ENCODE results near the gene COX19.
A peak's percentile ranks its signal among the peaks of the same experiment; 100 is the strongest.
"Not testable (repeated sequence)": the region's sequence is repeated elsewhere in the genome, so short reads cannot be mapped to it uniquely, and the experiment has no call there.

Gene COX19

GRCh38 chr7:932651-932975 lies 42.7 kb downstream of the COX19 start:
- H3K27me3 ChIP-seq (ENCODE audit: control insufficient read depth in 2 of 2, insufficient read depth in 2 of 2, low read length in 2 of 2) = no peaks in the 10 kb centered on the region
- no peak overlapping the region for H3K27ac ChIP-seq (ENCODE audit: low read depth in 2 of 2, low read length in 2 of 2)
- peaks cover 6 to 9% of the 10 kb centered on the region in 2 donors for H3K36me3 ChIP-seq (ENCODE audit: control insufficient read depth in 2 of 2, insufficient read depth in 2 of 2, low read length in 2 of 2)
- no peak overlapping the region for H3K9ac ChIP-seq (ENCODE audit: low read depth in 1 of 2, low read length in 2 of 2)
- no peak overlapping the region for H3K4me3 ChIP-seq (ENCODE audit: low read length in 2 of 2)
- H3K4me1 ChIP-seq (ENCODE audit: control insufficient read depth in 2 of 2, insufficient read depth in 2 of 2, low read length in 2 of 2) = peaks cover under 1 to 5% of the 10 kb centered on the region in 2 donors
- H3K9me3 ChIP-seq (ENCODE audit: control insufficient read depth in 2 of 2, low read length in 2 of 2) = no peaks in the 10 kb centered on the region

GRCh38 chr7:931871-932650 lies 43.3 kb downstream of the COX19 start:
- Histone ChIP-seq H3K27me3 (ENCODE audit: control insufficient read depth in 2 of 2, insufficient read depth in 2 of 2, low read length in 2 of 2) (no peaks in the 10 kb centered on the region), H3K9me3 (ENCODE audit: control insufficient read depth in 2 of 2, low read length in 2 of 2) (no peaks in the 10 kb centered on the region), H3K36me3 (ENCODE audit: control insufficient read depth in 2 of 2, insufficient read depth in 2 of 2, low read length in 2 of 2) (peaks cover 6 to 9% of the 10 kb centered on the region in 2 donors), H3K27ac (ENCODE audit: low read depth in 2 of 2, low read length in 2 of 2) (no peak overlapping the region), H3K4me3 (ENCODE audit: low read length in 2 of 2) (no peak overlapping the region), H3K4me1 (ENCODE audit: control insufficient read depth in 2 of 2, insufficient read depth in 2 of 2, low read length in 2 of 2) (peaks cover 6 to 9% of the 10 kb centered on the region in 2 donors), H3K9ac (ENCODE audit: low read depth in 1 of 2, low read length in 2 of 2) (no peak overlapping the region)

- Histone ChIP-seq H3K27ac (ENCODE audit: low read depth in 2 of 2, low read length in 2 of 2) (no peak overlapping the region), H3K36me3 (ENCODE audit: control insufficient read depth in 2 of 2, insufficient read depth in 2 of 2, low read length in 2 of 2) (peaks cover 6 to 9% of the 10 kb centered on the region in 2 donors), H3K27me3 (ENCODE audit: control insufficient read depth in 2 of 2, insufficient read depth in 2 of 2, low read length in 2 of 2) (no peaks in the 10 kb centered on the region), H3K4me3 (ENCODE audit: low read length in 2 of 2) (no peak overlapping the region), H3K9me3 (ENCODE audit: control insufficient read depth in 2 of 2, low read length in 2 of 2) (no peaks in the 10 kb centered on the region), H3K9ac (ENCODE audit: low read depth in 1 of 2, low read length in 2 of 2) (no peak overlapping the region), H3K4me1 (ENCODE audit: control insufficient read depth in 2 of 2, insufficient read depth in 2 of 2, low read length in 2 of 2) (peaks cover 13 to 16% of the 10 kb centered on the region in 2 donors)
These were observed 44.2 kb downstream of the COX19 start for GRCh38 chr7:930975-931758.

- H3K9ac ChIP-seq (ENCODE audit: low read depth in 1 of 2, low read length in 2 of 2) = no peak overlapping the region
- H3K27me3 ChIP-seq (ENCODE audit: control insufficient read depth in 2 of 2, insufficient read depth in 2 of 2, low read length in 2 of 2) = no peaks in the 10 kb centered on the region
- H3K27ac ChIP-seq (ENCODE audit: low read depth in 2 of 2, low read length in 2 of 2) = peak overlapping the region; percentile 39 to 57
- H3K36me3 ChIP-seq (ENCODE audit: control insufficient read depth in 2 of 2, insufficient read depth in 2 of 2, low read length in 2 of 2) = peaks cover 3 to 6% of the 10 kb centered on the region in 2 donors
- no peaks in the 10 kb centered on the region for H3K9me3 ChIP-seq (ENCODE audit: control insufficient read depth in 2 of 2, low read length in 2 of 2)
- peaks cover 30 to 32% of the 10 kb centered on the region in 2 donors for H3K4me1 ChIP-seq (ENCODE audit: control insufficient read depth in 2 of 2, insufficient read depth in 2 of 2, low read length in 2 of 2)
- H3K4me3 ChIP-seq (ENCODE audit: low read length in 2 of 2) = no peak overlapping the region
These were observed 46.0 kb downstream of the COX19 start for GRCh38 chr7:929311-929711.

GRCh38 chr7:927031-927671 lies 48.2 kb downstream of the COX19 start:
- Histone ChIP-seq H3K4me1 (ENCODE audit: control insufficient read depth in 2 of 2, insufficient read depth in 2 of 2, low read length in 2 of 2) (peaks cover 46 to 48% of the 10 kb centered on the region in 2 donors), H3K9me3 (ENCODE audit: control insufficient read depth in 2 of 2, low read length in 2 of 2) (no peaks in the 10 kb centered on the region), H3K36me3 (ENCODE audit: control insufficient read depth in 2 of 2, insufficient read depth in 2 of 2, low read length in 2 of 2) (peaks cover 3% of the 10 kb centered on the region in 2 donors), H3K9ac (ENCODE audit: low read depth in 1 of 2, low read length in 2 of 2) (peak overlapping the region; percentile 48 to 82), H3K27ac (ENCODE audit: low read depth in 2 of 2, low read length in 2 of 2) (peak overlapping the region; percentile 94 to 98), H3K27me3 (ENCODE audit: control insufficient read depth in 2 of 2, insufficient read depth in 2 of 2, low read length in 2 of 2) (no peaks in the 10 kb centered on the region), H3K4me3 (ENCODE audit: low read length in 2 of 2) (peak overlapping the region in 1 of 2 donors; percentile 39)

- H3K4me1 ChIP-seq (ENCODE audit: control insufficient read depth in 2 of 2, insufficient read depth in 2 of 2, low read length in 2 of 2) = peaks cover 54 to 56% of the 10 kb centered on the region in 2 donors
- peak overlapping the region; percentile 13 to 39 for H3K4me3 ChIP-seq (ENCODE audit: low read length in 2 of 2)
- no peaks in the 10 kb centered on the region for H3K27me3 ChIP-seq (ENCODE audit: control insufficient read depth in 2 of 2, insufficient read depth in 2 of 2, low read length in 2 of 2)
- H3K9ac ChIP-seq (ENCODE audit: low read depth in 1 of 2, low read length in 2 of 2) = peak overlapping the region; percentile 52 to 82
- peaks cover 3% of the 10 kb centered on the region in 2 donors for H3K36me3 ChIP-seq (ENCODE audit: control insufficient read depth in 2 of 2, insufficient read depth in 2 of 2, low read length in 2 of 2)
- peak overlapping the region; percentile 94 to 98 for H3K27ac ChIP-seq (ENCODE audit: low read depth in 2 of 2, low read length in 2 of 2)
- no peaks in the 10 kb centered on the region for H3K9me3 ChIP-seq (ENCODE audit: control insufficient read depth in 2 of 2, low read length in 2 of 2)
These were observed 49.0 kb downstream of the COX19 start for GRCh38 chr7:926061-927030.

- H3K36me3 ChIP-seq (ENCODE audit: control insufficient read depth in 2 of 2, insufficient read depth in 2 of 2, low read length in 2 of 2) = peaks cover 3% of the 10 kb centered on the region in 2 donors
- peak overlapping the region; percentile 94 to 98 for H3K27ac ChIP-seq (ENCODE audit: low read depth in 2 of 2, low read length in 2 of 2)
- no peaks in the 10 kb centered on the region for H3K27me3 ChIP-seq (ENCODE audit: control insufficient read depth in 2 of 2, insufficient read depth in 2 of 2, low read length in 2 of 2)
- peak overlapping the region; percentile 13 to 39 for H3K4me3 ChIP-seq (ENCODE audit: low read length in 2 of 2)
- H3K4me1 ChIP-seq (ENCODE audit: control insufficient read depth in 2 of 2, insufficient read depth in 2 of 2, low read length in 2 of 2) = peaks cover 61 to 62% of the 10 kb centered on the region in 2 donors
- peak overlapping the region; percentile 52 to 82 for H3K9ac ChIP-seq (ENCODE audit: low read depth in 1 of 2, low read length in 2 of 2)
- H3K9me3 ChIP-seq (ENCODE audit: control insufficient read depth in 2 of 2, low read length in 2 of 2) = no peaks in the 10 kb centered on the region
These were observed 49.7 kb downstream of the COX19 start for GRCh38 chr7:925601-926000.

- H3K27me3 ChIP-seq (ENCODE audit: control insufficient read depth in 2 of 2, insufficient read depth in 2 of 2, low read length in 2 of 2) = no peaks in the 10 kb centered on the region
- H3K27ac ChIP-seq (ENCODE audit: low read depth in 2 of 2, low read length in 2 of 2) = peak overlapping the region; percentile 79 to 98
- peaks cover 68 to 69% of the 10 kb centered on the region in 2 donors for H3K4me1 ChIP-seq (ENCODE audit: control insufficient read depth in 2 of 2, insufficient read depth in 2 of 2, low read length in 2 of 2)
- peak overlapping the region; percentile 24 to 65 for H3K9ac ChIP-seq (ENCODE audit: low read depth in 1 of 2, low read length in 2 of 2)
- peaks cover 3% of the 10 kb centered on the region in 2 donors for H3K36me3 ChIP-seq (ENCODE audit: control insufficient read depth in 2 of 2, insufficient read depth in 2 of 2, low read length in 2 of 2)
- H3K4me3 ChIP-seq (ENCODE audit: low read length in 2 of 2) = no peak overlapping the region
- no peaks in the 10 kb centered on the region for H3K9me3 ChIP-seq (ENCODE audit: control insufficient read depth in 2 of 2, low read length in 2 of 2)
These were observed 50.7 kb downstream of the COX19 start for GRCh38 chr7:924541-925231.

GRCh38 chr7:924042-924441 lies 51.3 kb downstream of the COX19 start:
- not testable (repeated sequence) for H3K9me3 ChIP-seq (ENCODE audit: control insufficient read depth in 2 of 2, low read length in 2 of 2); H3K27me3 ChIP-seq (ENCODE audit: control insufficient read depth in 2 of 2, insufficient read depth in 2 of 2, low read length in 2 of 2); H3K4me3 ChIP-seq (ENCODE audit: low read length in 2 of 2); H3K36me3 ChIP-seq (ENCODE audit: control insufficient read depth in 2 of 2, insufficient read depth in 2 of 2, low read length in 2 of 2)
- H3K27ac ChIP-seq (ENCODE audit: low read depth in 2 of 2, low read length in 2 of 2) = peak overlapping the region; percentile 97 to 98
- peaks cover 68 to 69% of the 10 kb centered on the region in 2 donors for H3K4me1 ChIP-seq (ENCODE audit: control insufficient read depth in 2 of 2, insufficient read depth in 2 of 2, low read length in 2 of 2)
- peak overlapping the region in 1 of 2 donors; percentile 92 for H3K9ac ChIP-seq (ENCODE audit: low read depth in 1 of 2, low read length in 2 of 2)

All from mucosa of rectum (tissue), 2 donors.